HG03045 (cell line): ENCODE data around the gene CEPT1.
A peak's percentile ranks its signal among the peaks of the same experiment; 100 is the strongest.

Experiments used
- ATAC-seq: cut with Tn5 transposase; IDR thresholded peaks from one replicate; pipeline ENCODE4 v1.9.1; 2021; ENCODE audit warnings: mild to moderate bottlenecking, moderate library complexity; ENCODE audit not compliant: unreplicated experiment

CEPT1 gene

GRCh38 chr1:111192074-111192473 is 52.1 kb downstream of the CEPT1 start:
- no peak for ATAC-seq

- ATAC-seq = no peak
Measured at GRCh38 chr1:111192658-111193519, 52.9 kb downstream of the CEPT1 start.

GRCh38 chr1:111193712-111194480 is 53.9 kb downstream of the CEPT1 start:
- no peak for ATAC-seq

- no peak for ATAC-seq
Measured at GRCh38 chr1:111195002-111195684, 55.1 kb downstream of the CEPT1 start.

GRCh38 chr1:111196213-111196612 is 56.2 kb downstream of the CEPT1 start:
- no peak for ATAC-seq

GRCh38 chr1:111197598-111198284 is 57.7 kb downstream of the CEPT1 start:
- no peak for ATAC-seq

GRCh38 chr1:111198836-111199235 is 58.8 kb downstream of the CEPT1 start:
- ATAC-seq = no peak

GRCh38 chr1:111199329-111199728 is 59.3 kb downstream of the CEPT1 start:
- no peak for ATAC-seq

GRCh38 chr1:111199881-111200801 is 60.1 kb downstream of the CEPT1 start, which contains the start of gene DENND2D:
Gene DENND2D (minus strand): TSS chr1:111200646. CDS start chr1:111200459, 187 bp downstream.
- ATAC-seq = no peak

- no peak for ATAC-seq
Measured at GRCh38 chr1:111200802-111201161, 60.8 kb downstream of the CEPT1 start.

GRCh38 chr1:111201275-111202090 is 61.5 kb downstream of the CEPT1 start:
- no peak for ATAC-seq

GRCh38 chr1:111202366-111202706 is 62.3 kb downstream of the CEPT1 start:
- no peak for ATAC-seq

GRCh38 chr1:111202707-111203623 is 62.9 kb downstream of the CEPT1 start:
- no peak for ATAC-seq

GRCh38 chr1:111203681-111204200 is 63.7 kb downstream of the CEPT1 start:
- ATAC-seq = peak; percentile 47

GRCh38 chr1:111204201-111204982 is 64.4 kb downstream of the CEPT1 start:
- ATAC-seq = peak; percentile 78

- no peak for ATAC-seq
Measured at GRCh38 chr1:111204983-111205713, 65.1 kb downstream of the CEPT1 start.
